HG03280 (cell line): ENCODE measurements around the gene GLCCI1.
"Not testable (repeated sequence)": the region's sequence is repeated elsewhere in the genome, so short reads cannot be mapped to it uniquely, and the experiment has no call there.

Experiments
- ATAC-seq: cut with Tn5 transposase; IDR thresholded peaks from one replicate; pipeline ENCODE4 v1.9.1; 2021; ENCODE audit warnings: mild to moderate bottlenecking, moderate library complexity; ENCODE audit not compliant: unreplicated experiment

Gene GLCCI1

GRCh38 chr7:8086239-8086638 lies 117.6 kb downstream of the GLCCI1 start:
- ATAC-seq, result no peak

GRCh38 chr7:8089036-8089780 lies 120.6 kb downstream of the GLCCI1 start:
- no peak for ATAC-seq

- ATAC-seq, result no peak
These were observed 123.5 kb downstream of the GLCCI1 start for GRCh38 chr7:8092140-8092539.

GRCh38 chr7:8094164-8095140 lies 125.9 kb downstream of the GLCCI1 start:
- no peak for ATAC-seq

GRCh38 chr7:8101292-8101691 lies 132.7 kb downstream of the GLCCI1 start:
- not testable (repeated sequence) for ATAC-seq

- ATAC-seq, result no peak
These were observed 134.7 kb downstream of the GLCCI1 start for GRCh38 chr7:8103282-8103681.

- ATAC-seq, result no peak
These were observed 137.0 kb downstream of the GLCCI1 start for GRCh38 chr7:8105449-8106095.

- ATAC-seq, result no peak
These were observed 140.8 kb downstream of the GLCCI1 start for GRCh38 chr7:8109196-8110022.

- ATAC-seq, result no peak
These were observed 142.8 kb downstream of the GLCCI1 start for GRCh38 chr7:8111282-8111960.

- no peak for ATAC-seq
These were observed 144.1 kb downstream of the GLCCI1 start for GRCh38 chr7:8112685-8113084.

GRCh38 chr7:8113184-8113583 lies 144.6 kb downstream of the GLCCI1 start:
- ATAC-seq, result no peak

- no peak for ATAC-seq
These were observed 145.6 kb downstream of the GLCCI1 start for GRCh38 chr7:8114175-8114574.

GRCh38 chr7:8115547-8116402 lies 147.2 kb downstream of the GLCCI1 start:
- ATAC-seq, result peak; percentile 82

GRCh38 chr7:8117195-8117594 lies 148.6 kb downstream of the GLCCI1 start:
- no peak for ATAC-seq

- no peak for ATAC-seq
These were observed 150.7 kb downstream of the GLCCI1 start for GRCh38 chr7:8119262-8119661.

- no peak for ATAC-seq
These were observed 151.9 kb downstream of the GLCCI1 start for GRCh38 chr7:8120390-8121058.

- no peak for ATAC-seq
These were observed 152.6 kb downstream of the GLCCI1 start for GRCh38 chr7:8121243-8121642.

GRCh38 chr7:8125680-8126444 lies 157.3 kb downstream of the GLCCI1 start:
- ATAC-seq, result peak; percentile 78
